Neural progenitor cell (in vitro differentiated cells): ENCODE data around the gene GCSAM. TPM values are rescaled to one million over a fixed set of nuclear protein-coding genes. Genes with fewer than 3 reads are reported as not detected.

Experiments used
- DNase-seq: peaks from one replicate; pipeline ENCODE4 v3.0.0-alpha.2; 2016; ENCODE audit warnings: low spot score
- H2AFZ ChIP-seq: fragments of 200-600 bp; sonication (generic); replicated peaks from 2 replicates; pipeline ENCODE4 v1.6.1; 2016; ENCODE audit warnings: antibody characterized with exemption
- H3F3A ChIP-seq: fragments of 200-600 bp; sonication (generic); 2 replicates; pipeline ENCODE4 v1.6.1; 2016; ENCODE audit warnings: antibody characterized with exemption, low read depth
- H3K27ac ChIP-seq: fragments of 200-600 bp; sonication (generic); 2 replicates; pipeline ENCODE4 v1.5.1; 2016; ENCODE audit warnings: mild to moderate bottlenecking
- H3K27me3 ChIP-seq: fragments of 200-600 bp; sonication (generic); 2 replicates; pipeline ENCODE4 v1.6.1; 2016; ENCODE audit warnings: mild to moderate bottlenecking, moderate library complexity
- H3K36me3 ChIP-seq: fragments of 200-600 bp; sonication (generic); 2 replicates; pipeline ENCODE4 v1.5.1; 2016
- H3K4me1 ChIP-seq: fragments of 200-600 bp; sonication (generic); 2 replicates; pipeline ENCODE4 v1.6.1; 2016; ENCODE audit warnings: mixed run types
- H3K4me2 ChIP-seq: fragments of 200-600 bp; sonication (generic); 2 replicates; pipeline ENCODE4 v1.6.1; 2016
- H3K4me3 ChIP-seq: fragments of 200-600 bp; sonication (generic); 2 replicates; pipeline ENCODE4 v1.5.1; 2016
- H3K79me2 ChIP-seq: fragments of 200-600 bp; sonication (generic); 2 replicates; pipeline ENCODE4 v1.6.1; 2016; ENCODE audit warnings: low read depth
- H3K9ac ChIP-seq: fragments of 200-600 bp; sonication (generic); 2 replicates; pipeline ENCODE4 v1.6.1; 2016
- H3K9me3 ChIP-seq: fragments of 200-600 bp; sonication (generic); 2 replicates; pipeline ENCODE4 v1.5.1; 2016; ENCODE audit warnings: low read depth
- H4K20me1 ChIP-seq: fragments of 200-600 bp; sonication (generic); 2 replicates; pipeline ENCODE4 v1.6.1; 2016; ENCODE audit warnings: low read depth
- H3K27ac Mint-ChIP-seq: 3 replicates; pipeline ENCODE4 v1.8.0; 2021; ENCODE audit warnings: mixed read lengths
- H3K27me3 Mint-ChIP-seq: 2 replicates; pipeline ENCODE4 v1.8.0; 2022; ENCODE audit warnings: low read depth, mild to moderate bottlenecking, inconsistent platforms, moderate library complexity, mixed read lengths; ENCODE audit not compliant: insufficient read depth
- H3K36me3 Mint-ChIP-seq: 3 replicates; pipeline ENCODE4 v1.8.0; 2021; ENCODE audit warnings: mixed read lengths
- H3K4me1 Mint-ChIP-seq: 3 replicates; pipeline ENCODE4 v1.8.0; 2021; ENCODE audit warnings: mixed read lengths
- H3K4me3 Mint-ChIP-seq: 3 replicates; pipeline ENCODE4 v1.8.0; 2021; ENCODE audit warnings: mild to moderate bottlenecking, moderate library complexity, mixed read lengths
- H3K9me3 Mint-ChIP-seq: 3 replicates; pipeline ENCODE4 v1.8.0; 2020; ENCODE audit warnings: mixed read lengths
- CTCF ChIP-seq: fragments of 200-600 bp; sonication (generic); IDR thresholded peaks from 2 replicates; pipeline ENCODE4 v1.5.1; 2017; ENCODE audit warnings: antibody characterized with exemption, mild to moderate bottlenecking
- EZH2 ChIP-seq: fragments of 200-600 bp; sonication (generic); IDR thresholded peaks from 2 replicates; pipeline ENCODE4 v1.6.1; 2017; ENCODE audit warnings: antibody characterized with exemption, mild to moderate bottlenecking, moderate library complexity
- EZH2phosphoT487 ChIP-seq: fragments of 200-600 bp; sonication (generic); IDR thresholded peaks from 2 replicates; pipeline ENCODE4 v1.6.1; 2017; ENCODE audit warnings: antibody characterized with exemption
- total RNA-seq: library from RNA; depleted of rRNA; stranded (reverse); fragments of >200 nt; gene quantifications from 2 replicates; pipeline ENCODE4 v1.2.3, GENCODE V29; 2015; ENCODE audit warnings: low replicate concordance

GCSAM gene
- total RNA-seq = not detected in 2 replicates

- peaks cover 35% of the 10 kb centered on the region for H3K4me1 ChIP-seq
- DNase-seq = no peak
- H2AFZ ChIP-seq = no peak within 1 kb of the TSS
- no peaks in the 10 kb centered on the region for H3K79me2 ChIP-seq
- H3K9me3 ChIP-seq = no peaks in the 10 kb centered on the region
- H3K9ac ChIP-seq = no peak within 1 kb of the TSS
- TF ChIP-seq EZH2 = no peak
- TF ChIP-seq EZH2phosphoT487 = no peak
- no peak for TF ChIP-seq CTCF
- H3K4me2 ChIP-seq = no peak within 1 kb of the TSS
- Mint-ChIP-seq H3K27ac (peak within 1 kb of the TSS; percentile 72), H3K36me3 (no peaks in the 10 kb centered on the region), H3K4me3 (no peak within 1 kb of the TSS), H3K27me3 (no peaks in the 10 kb centered on the region), H3K9me3 (no peaks in the 10 kb centered on the region), H3K4me1 (peaks cover 37% of the 10 kb centered on the region)
- no peak within 1 kb of the TSS for H3K4me3 ChIP-seq
- H3F3A ChIP-seq = peaks cover 23% of the 10 kb centered on the region
- no peaks in the 10 kb centered on the region for H3K36me3 ChIP-seq
- H3K27me3 ChIP-seq = no peaks in the 10 kb centered on the region
- no peak within 1 kb of the TSS for H3K27ac ChIP-seq
- H4K20me1 ChIP-seq = no peaks in the 10 kb centered on the region
Observed at GRCh38 chr3:112132975-112133448, at the start of gene GCSAM. Gene GCSAM, minus strand, starts transcription at chr3:112133248. Its CDS starts 128 bp downstream, at chr3:112133120.

- Histone ChIP-seq H3F3A (no peaks in the 10 kb centered on the region), H3K4me2 (no peak overlapping the region), H3K27ac (no peak overlapping the region), H3K4me3 (no peak overlapping the region), H3K4me1 (no peaks in the 10 kb centered on the region), H4K20me1 (no peaks in the 10 kb centered on the region), H3K79me2 (no peaks in the 10 kb centered on the region), H3K9me3 (no peaks in the 10 kb centered on the region), H3K27me3 (no peaks in the 10 kb centered on the region), H3K36me3 (no peaks in the 10 kb centered on the region), H3K9ac (no peak overlapping the region), H2AFZ (no peak overlapping the region)
- H3K36me3 Mint-ChIP-seq = no peaks in the 10 kb centered on the region
- no peak overlapping the region for H3K4me3 Mint-ChIP-seq
- peaks cover 5% of the 10 kb centered on the region for H3K9me3 Mint-ChIP-seq
- H3K4me1 Mint-ChIP-seq = no peaks in the 10 kb centered on the region
- TF ChIP-seq EZH2phosphoT487 = no peak
- peaks cover 3% of the 10 kb centered on the region for H3K27me3 Mint-ChIP-seq
- no peak overlapping the region for H3K27ac Mint-ChIP-seq
- DNase-seq = no peak
Observed at GRCh38 chr3:112175646-112176045, 42.6 kb upstream of the GCSAM start.

- no peak overlapping the region for H3K9ac ChIP-seq
- H3K79me2 ChIP-seq = no peaks in the 10 kb centered on the region
- H3K4me3 ChIP-seq = no peak overlapping the region
- no peak overlapping the region for H2AFZ ChIP-seq
- Mint-ChIP-seq H3K27me3 (peaks cover 3% of the 10 kb centered on the region), H3K4me3 (no peak overlapping the region), H3K9me3 (peaks cover 5% of the 10 kb centered on the region), H3K36me3 (no peaks in the 10 kb centered on the region), H3K4me1 (no peaks in the 10 kb centered on the region), H3K27ac (no peak overlapping the region)
- H3K36me3 ChIP-seq = no peaks in the 10 kb centered on the region
- TF ChIP-seq CTCF = no peak
- no peak for TF ChIP-seq EZH2
- no peak for TF ChIP-seq EZH2phosphoT487
- H3K4me1 ChIP-seq = no peaks in the 10 kb centered on the region
- H3F3A ChIP-seq = no peaks in the 10 kb centered on the region
- H4K20me1 ChIP-seq = no peaks in the 10 kb centered on the region
- no peak overlapping the region for H3K27ac ChIP-seq
- H3K4me2 ChIP-seq = no peak overlapping the region
- no peaks in the 10 kb centered on the region for H3K9me3 ChIP-seq
- no peaks in the 10 kb centered on the region for H3K27me3 ChIP-seq
- DNase-seq = no peak
Observed at GRCh38 chr3:112175037-112175436, 42.0 kb upstream of the GCSAM start.

- Histone ChIP-seq H4K20me1 (no peaks in the 10 kb centered on the region), H3K36me3 (no peaks in the 10 kb centered on the region), H3K27me3 (no peaks in the 10 kb centered on the region), H3K27ac (no peak overlapping the region), H3K4me3 (no peak overlapping the region), H3K4me1 (no peaks in the 10 kb centered on the region), H3K79me2 (no peaks in the 10 kb centered on the region), H3K4me2 (no peak overlapping the region), H3F3A (no peaks in the 10 kb centered on the region), H2AFZ (no peak overlapping the region), H3K9me3 (peaks cover 5% of the 10 kb centered on the region), H3K9ac (no peak overlapping the region)
- Mint-ChIP-seq H3K9me3 (peaks cover 7% of the 10 kb centered on the region), H3K4me1 (peaks cover 3% of the 10 kb centered on the region), H3K27ac (no peak overlapping the region), H3K4me3 (no peak overlapping the region), H3K36me3 (no peaks in the 10 kb centered on the region), H3K27me3 (peaks cover 3% of the 10 kb centered on the region)
- no peak for TF ChIP-seq CTCF
- DNase-seq = no peak
Observed at GRCh38 chr3:112171144-112171543, 38.1 kb upstream of the GCSAM start.
